HG03039 (cell line): Measurements from ENCODE around the gene NEDD9.

Source experiments
- ATAC-seq: cut with Tn5 transposase; IDR thresholded peaks from one replicate; pipeline ENCODE4 v1.9.1; 2021; ENCODE audit warnings: mild to moderate bottlenecking, moderate library complexity; ENCODE audit not compliant: unreplicated experiment

NEDD9 gene

GRCh38 chr6:11260249-11261038 lies 28.0 kb upstream of the NEDD9 start:
- ATAC-seq: no peak

GRCh38 chr6:11258260-11259237 lies 26.1 kb upstream of the NEDD9 start:
- no peak for ATAC-seq

DNA sequence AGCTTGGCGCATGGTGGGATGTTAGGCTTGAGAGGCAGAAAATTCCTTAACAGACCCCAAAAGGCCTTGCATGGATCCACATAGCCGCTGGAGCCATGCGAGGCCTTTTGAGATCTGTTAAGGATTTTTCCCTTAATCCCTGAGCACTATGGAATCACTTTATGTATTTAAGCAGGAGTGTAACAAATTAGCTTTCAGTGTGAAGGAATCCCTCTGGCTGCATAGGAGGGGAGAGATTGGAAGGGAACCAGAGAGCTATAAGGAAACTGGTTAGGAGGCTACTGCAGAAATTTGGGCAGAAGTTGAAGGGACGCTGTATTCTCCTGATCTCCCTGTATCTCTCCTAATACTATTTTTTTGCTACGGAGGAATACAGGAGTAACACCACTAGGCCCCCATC lies 23.1 kb upstream of the NEDD9 start:
- ATAC-seq: no peak

- ATAC-seq: no peak
Measured at GRCh38 chr6:11253594-11253993, 21.1 kb upstream of the NEDD9 start.

GRCh38 chr6:11251553-11252360 lies 19.3 kb upstream of the NEDD9 start:
- ATAC-seq: no peak

DNA sequence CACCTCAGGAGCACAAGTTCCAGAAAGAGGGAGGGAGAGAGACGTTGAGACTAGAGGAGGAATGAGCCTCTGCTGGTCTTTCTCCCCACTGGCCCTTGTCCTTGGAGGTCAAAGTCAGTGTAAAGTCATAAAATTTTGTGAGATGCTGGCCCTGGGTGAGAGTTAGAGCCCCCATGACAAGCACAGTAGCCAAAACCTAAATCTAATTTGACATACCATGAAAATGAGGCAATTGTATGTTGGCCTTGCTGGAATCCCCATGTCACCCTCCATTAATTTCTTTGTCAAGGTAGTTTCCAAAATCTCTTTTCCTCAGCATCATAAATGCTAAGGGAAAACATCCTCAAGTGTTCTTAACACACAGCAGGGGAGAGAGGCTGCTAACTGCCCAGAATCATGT lies 17.6 kb upstream of the NEDD9 start:
- ATAC-seq: no peak

GRCh38 chr6:11248974-11249761 lies 16.7 kb upstream of the NEDD9 start:
- no peak for ATAC-seq

GRCh38 chr6:11246722-11247121 lies 14.3 kb upstream of the NEDD9 start:
- no peak for ATAC-seq

- ATAC-seq: no peak
Measured at GRCh38 chr6:11245381-11246256, 13.2 kb upstream of the NEDD9 start.

GRCh38 chr6:11244387-11245126 lies 12.1 kb upstream of the NEDD9 start:
- no peak for ATAC-seq

- ATAC-seq: no peak
Measured at GRCh38 chr6:11243861-11244260, 11.4 kb upstream of the NEDD9 start.

DNA sequence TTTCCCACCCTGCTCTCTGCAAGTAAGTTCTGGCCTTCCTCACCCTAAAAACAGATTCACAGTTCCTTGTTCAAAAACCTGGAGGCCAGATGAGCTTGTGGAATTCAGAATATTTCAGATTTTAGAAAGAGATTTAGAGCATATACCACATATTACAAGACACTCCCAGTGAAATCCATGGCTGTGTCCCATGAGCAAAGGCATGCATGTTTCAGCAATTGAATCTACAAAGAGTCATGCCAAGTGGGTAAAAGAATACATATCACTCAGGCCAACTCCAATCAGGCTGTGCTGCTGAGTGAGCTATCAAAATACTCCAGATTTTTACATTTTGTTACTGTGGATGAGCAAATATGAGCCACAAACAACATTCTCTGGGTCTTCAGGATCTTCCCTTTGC lies 10.2 kb upstream of the NEDD9 start:
- no peak for ATAC-seq

- ATAC-seq: no peak
Measured at GRCh38 chr6:11241793-11242201, 9.3 kb upstream of the NEDD9 start.

GRCh38 chr6:11241154-11241792 lies 8.8 kb upstream of the NEDD9 start:
- no peak for ATAC-seq

- ATAC-seq: no peak
Measured at GRCh38 chr6:11237956-11238355, 5.5 kb upstream of the NEDD9 start.

DNA sequence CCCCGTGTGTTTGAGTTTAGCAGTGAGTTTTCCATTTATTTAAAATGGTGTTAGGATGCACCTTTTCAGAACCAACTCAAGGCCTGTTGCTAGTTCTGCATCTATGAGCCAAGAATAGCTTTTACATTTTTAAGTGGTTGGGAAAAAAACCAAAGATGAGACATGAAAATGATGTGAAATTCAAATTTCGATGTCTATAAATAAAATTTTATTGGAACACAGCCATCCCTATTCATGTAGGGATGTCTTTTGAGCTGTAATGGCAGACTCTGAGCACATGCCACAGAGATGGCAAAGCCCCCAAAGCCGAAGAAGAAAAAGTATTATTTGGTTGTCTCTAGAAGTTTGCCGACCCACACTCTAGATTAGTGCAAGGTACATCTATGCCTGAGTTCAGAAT lies 5.0 kb upstream of the NEDD9 start:
- ATAC-seq: no peak

DNA sequence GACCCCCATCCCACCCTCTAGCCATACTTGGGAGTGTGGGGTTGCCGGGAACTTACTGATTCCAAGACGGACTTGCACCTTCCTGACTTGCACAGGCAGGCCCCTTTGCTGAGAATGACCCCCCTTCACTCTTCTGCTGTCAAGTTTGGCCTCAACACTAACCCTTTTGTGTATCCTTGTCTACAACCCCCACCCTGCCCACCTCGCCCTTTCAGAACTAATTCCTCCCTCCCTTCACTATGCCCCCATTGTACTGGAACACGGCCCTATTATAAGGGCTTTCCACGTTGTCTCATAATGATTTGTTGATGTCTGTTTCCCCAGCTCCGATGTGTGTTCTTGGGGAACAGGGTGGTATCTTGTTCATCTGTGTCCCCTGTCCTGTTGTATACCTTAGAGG lies 4.4 kb upstream of the NEDD9 start:
- no peak for ATAC-seq

DNA sequence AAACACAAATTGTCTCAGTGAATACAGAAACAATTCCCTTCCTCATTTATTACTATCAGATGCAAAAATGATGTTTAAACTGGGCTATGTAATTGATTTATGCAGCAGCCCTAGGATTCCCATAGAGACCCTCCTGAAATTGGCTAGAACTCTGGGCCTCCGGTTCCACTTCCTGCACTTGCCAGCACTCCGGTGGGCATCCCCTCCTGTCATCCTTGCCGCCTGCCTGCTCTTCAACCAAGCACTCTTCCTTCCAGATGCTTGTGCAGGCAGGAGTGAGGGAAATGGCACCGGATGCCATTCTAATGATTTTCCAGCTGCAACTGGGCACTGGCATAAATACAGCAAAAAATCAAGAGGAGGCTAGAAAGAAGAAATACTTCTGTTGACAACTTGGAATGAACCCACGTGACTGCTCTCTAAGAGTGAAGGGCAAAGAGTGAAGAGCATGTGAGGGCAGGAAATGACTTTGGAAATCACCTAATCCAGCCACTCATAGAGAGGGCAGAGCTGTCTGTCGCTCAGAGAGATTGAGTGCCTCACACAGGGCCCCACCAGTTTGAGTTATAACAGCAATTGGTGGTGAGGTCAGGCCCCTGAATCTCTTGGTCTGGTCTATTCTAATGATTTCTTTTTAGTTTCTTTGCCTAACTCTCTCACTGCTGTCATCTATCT lies 3.7 kb upstream of the NEDD9 start:
- peak; percentile 37 for ATAC-seq
